HEK293T (cell line): ENCODE measurements around the gene PCDHA7.

ENCODE experiments used
- FOXA1 ChIP-seq: fragments of 450-650 bp; IDR thresholded peaks from 2 replicates; pipeline ENCODE4 v1.6.1; 2016; ENCODE audit warnings: mild to moderate bottlenecking
- FOXK2 ChIP-seq: fragments of 450-650 bp; IDR thresholded peaks from 2 replicates; pipeline ENCODE4 v1.6.1; 2016; ENCODE audit warnings: mild to moderate bottlenecking
- FOXM1 ChIP-seq: fragments of 450-650 bp; IDR thresholded peaks from 2 replicates; pipeline ENCODE4 v1.6.1; 2017; ENCODE audit warnings: mild to moderate bottlenecking, borderline replicate concordance
- L3MBTL2 ChIP-seq: fragments of 450-650 bp; conservative IDR thresholded peaks from 2 replicates; pipeline ENCODE4 v1.6.1; 2016; ENCODE audit warnings: mild to moderate bottlenecking
- NFRKB ChIP-seq: fragments of 450-650 bp; IDR thresholded peaks from 2 replicates; pipeline ENCODE4 v1.6.1; 2016; ENCODE audit warnings: mild to moderate bottlenecking, moderate library complexity
- SP1 ChIP-seq: fragments of 450-650 bp; IDR thresholded peaks from 2 replicates; pipeline ENCODE4 v1.6.1; 2017
- SUZ12 ChIP-seq: fragments of 450-650 bp; IDR thresholded peaks from 2 replicates; pipeline ENCODE4 v1.6.1; 2016; ENCODE audit warnings: mild to moderate bottlenecking

GRCh38 chr5:140857177-140857986, 23.3 kb downstream of the PCDHA7 start:
- no peak for TF ChIP-seq SP1
- no peak for TF ChIP-seq FOXM1
- no peak for TF ChIP-seq FOXA1
- no peak for TF ChIP-seq L3MBTL2
- TF ChIP-seq FOXK2: no peak
- TF ChIP-seq NFRKB: no peak
- TF ChIP-seq SUZ12: no peak
